HG02678 (cell line): ENCODE data around the gene ZNF462.
"Not testable (repeated sequence)": the region's sequence is repeated elsewhere in the genome, so short reads cannot be mapped to it uniquely, and the experiment has no call there.

Experiments
- ATAC-seq: cut with Tn5 transposase; IDR thresholded peaks from one replicate; pipeline ENCODE4 v1.9.1; 2021; ENCODE audit warnings: mild to moderate bottlenecking, moderate library complexity; ENCODE audit not compliant: unreplicated experiment

ZNF462 gene

GRCh38 chr9:106885451-106885850 is 22.5 kb downstream of the ZNF462 start:
- ATAC-seq: no peak

DNA sequence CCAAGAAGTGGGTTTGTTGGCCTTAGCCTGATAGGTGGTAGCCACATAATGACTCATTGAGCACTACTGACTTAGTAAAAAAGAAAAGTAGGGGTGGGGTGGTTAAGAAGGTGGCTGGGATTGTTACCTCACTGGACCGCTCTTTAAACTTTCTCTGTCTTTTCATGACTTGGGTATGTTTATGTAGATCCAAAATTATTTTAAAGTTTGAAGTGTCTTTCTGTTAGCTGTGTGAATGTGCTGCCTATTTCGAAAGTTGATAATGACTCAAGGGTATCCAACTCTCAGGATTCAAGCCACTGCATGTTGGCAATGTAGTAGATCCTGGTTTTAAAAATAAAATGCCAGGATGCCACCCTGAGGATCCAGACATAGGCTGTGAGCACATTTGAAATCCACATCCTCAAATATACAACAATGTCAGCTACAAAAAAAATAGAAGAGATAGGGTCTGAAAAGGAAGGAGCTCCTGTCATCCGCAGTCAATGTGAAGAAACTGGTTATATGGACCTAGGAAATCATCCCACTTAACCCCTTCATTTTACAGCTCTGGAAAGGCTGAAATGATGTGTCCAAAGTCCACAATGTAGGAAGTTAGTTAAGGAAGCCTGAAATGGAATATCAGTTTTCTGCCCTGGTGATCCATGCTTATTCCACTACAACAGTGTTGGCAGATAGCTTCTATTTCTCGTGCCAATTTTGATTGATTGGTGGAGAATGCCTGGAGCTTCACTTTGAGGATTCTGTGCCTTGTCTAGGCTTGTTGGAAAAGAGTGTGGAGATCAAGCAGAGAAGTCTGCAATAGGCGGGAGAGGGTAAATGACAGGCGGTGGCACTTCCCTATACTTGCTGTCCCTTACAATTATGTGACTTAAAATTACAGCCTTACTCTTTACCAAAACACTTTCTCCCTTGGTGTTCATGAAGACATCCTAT is 23.4 kb downstream of the ZNF462 start:
- ATAC-seq: no peak

- no peak for ATAC-seq
Measured at GRCh38 chr9:106887066-106887465, 24.1 kb downstream of the ZNF462 start.

GRCh38 chr9:106889061-106889590 is 26.2 kb downstream of the ZNF462 start:
- ATAC-seq: no peak

DNA sequence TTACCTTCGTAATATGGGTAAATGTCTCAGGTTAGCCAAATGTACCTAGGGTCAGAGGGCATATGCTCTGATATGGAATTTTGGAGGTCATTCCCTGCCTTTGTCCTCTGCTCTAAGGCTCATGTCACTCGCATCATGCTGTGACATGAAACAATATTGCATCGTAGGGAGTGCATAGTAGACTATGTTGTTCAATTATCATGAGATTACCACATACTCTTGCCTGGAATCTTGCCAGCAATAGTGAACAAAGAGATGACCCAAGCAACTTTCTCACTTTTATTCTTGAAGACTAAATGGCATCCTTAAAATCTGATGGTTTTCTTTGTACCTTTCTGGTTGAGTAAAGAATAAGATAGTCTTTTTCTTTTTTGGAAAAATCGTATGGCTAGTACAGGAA is 27.6 kb downstream of the ZNF462 start:
- ATAC-seq: no peak

DNA sequence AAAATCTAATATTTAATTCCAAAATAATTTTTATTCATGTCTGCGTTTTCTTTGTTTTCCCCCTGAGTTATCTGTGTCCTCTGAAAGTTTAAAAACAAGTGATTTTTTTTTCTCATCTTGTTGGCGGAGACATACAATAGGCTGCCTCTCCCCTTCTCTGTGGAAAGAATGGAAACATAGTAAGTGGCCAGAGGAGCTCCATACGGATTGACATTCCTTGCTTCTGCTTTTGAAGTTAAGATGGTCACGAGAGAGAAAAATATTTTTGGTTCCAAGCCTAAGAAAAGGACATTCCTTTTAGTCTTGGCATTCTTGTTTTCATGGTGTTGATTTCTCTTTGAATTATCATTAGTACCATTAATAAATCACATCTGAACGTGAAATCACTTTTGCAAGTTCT is 28.3 kb downstream of the ZNF462 start:
- no peak for ATAC-seq

DNA sequence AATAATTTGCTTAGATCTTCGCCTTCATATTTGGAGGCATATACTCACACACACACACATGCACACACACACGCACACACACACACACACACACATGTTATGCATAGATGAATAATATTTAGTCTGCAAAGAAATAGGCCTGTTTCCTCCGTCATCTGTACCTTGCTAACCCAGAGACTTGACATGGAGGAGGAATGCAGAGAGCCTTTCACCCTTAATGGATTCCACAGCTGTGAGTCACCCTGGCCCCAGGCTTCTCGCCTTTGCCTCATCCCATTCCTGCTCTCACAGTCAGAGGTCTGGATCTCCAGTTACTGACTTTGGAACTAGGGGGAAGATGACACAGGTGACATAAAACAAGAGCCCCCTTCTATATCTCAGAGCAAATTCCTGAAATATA is 29.7 kb downstream of the ZNF462 start:
- ATAC-seq: no peak

GRCh38 chr9:106893088-106893487 is 30.1 kb downstream of the ZNF462 start:
- ATAC-seq: no peak

- no peak for ATAC-seq
Measured at GRCh38 chr9:106896695-106897094, 33.7 kb downstream of the ZNF462 start.

GRCh38 chr9:106897236-106897635 is 34.3 kb downstream of the ZNF462 start:
- no peak for ATAC-seq

DNA sequence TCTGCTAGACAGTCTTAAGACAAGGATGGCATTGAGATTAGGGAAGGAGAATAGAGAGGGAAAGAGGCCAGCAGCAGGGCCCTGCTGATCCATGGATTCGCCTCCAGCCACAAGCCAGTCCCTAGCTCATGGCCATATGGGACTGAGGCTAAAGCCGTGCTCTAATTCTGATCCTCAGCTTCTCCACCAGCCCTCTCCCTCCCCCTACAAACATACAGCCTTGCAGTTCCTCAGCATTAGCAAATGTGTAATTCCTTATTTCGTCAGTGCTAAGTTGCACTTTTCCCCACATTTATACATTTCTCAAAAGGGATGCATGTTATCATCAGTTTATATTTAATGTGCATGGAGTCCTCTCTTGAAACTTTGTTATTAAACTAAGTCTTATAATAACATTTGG is 34.8 kb downstream of the ZNF462 start:
- no peak for ATAC-seq

DNA sequence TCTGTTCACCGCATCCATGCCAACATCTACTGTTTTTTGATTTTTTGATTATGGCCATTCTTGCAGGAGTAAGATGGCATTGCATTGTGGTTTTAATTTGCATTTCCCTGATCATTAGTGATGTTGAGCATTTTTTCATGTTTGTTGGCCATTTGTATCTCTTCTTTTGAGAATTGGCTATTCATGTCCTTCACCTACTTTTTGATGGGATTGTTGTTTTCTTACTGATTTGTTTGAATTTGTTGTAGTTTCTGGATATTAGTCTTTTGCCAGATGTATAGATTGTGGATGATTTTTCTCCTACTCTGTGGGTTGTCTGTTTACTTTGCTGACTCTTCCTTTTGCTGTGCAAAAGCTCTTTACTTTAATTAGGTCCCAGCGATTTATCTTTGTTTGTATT is 37.6 kb downstream of the ZNF462 start:
- not testable (repeated sequence) for ATAC-seq

- no peak for ATAC-seq
Measured at GRCh38 chr9:106906129-106906528, 43.2 kb downstream of the ZNF462 start.

- ATAC-seq: no peak
Measured at GRCh38 chr9:106911951-106912350, 49.0 kb downstream of the ZNF462 start.

- ATAC-seq: no peak
Measured at GRCh38 chr9:106913276-106913675, 50.3 kb downstream of the ZNF462 start.

DNA sequence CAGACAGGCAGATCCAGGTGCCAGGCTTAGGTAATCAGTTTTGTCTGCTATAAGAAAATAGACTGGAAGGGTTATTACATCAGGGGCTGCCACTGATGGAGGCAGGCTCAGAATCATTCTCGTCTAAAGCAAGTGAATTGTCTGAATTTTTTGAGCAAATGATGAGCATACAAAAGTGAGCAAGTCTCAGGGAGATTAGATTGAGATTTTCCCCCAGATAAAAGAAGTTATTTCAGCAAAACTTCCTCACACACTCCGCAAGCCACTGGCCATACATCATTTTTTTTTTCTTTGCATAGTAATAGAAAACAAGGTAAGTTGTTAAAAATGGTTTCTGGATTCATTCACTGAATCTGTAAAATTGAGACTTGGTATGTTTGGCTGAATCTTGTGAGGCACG is 52.9 kb downstream of the ZNF462 start:
- ATAC-seq: no peak

- ATAC-seq: no peak
Measured at GRCh38 chr9:106916466-106917235, 53.7 kb downstream of the ZNF462 start.

- ATAC-seq: no peak
Measured at GRCh38 chr9:106918825-106919509, 56.0 kb downstream of the ZNF462 start.

DNA sequence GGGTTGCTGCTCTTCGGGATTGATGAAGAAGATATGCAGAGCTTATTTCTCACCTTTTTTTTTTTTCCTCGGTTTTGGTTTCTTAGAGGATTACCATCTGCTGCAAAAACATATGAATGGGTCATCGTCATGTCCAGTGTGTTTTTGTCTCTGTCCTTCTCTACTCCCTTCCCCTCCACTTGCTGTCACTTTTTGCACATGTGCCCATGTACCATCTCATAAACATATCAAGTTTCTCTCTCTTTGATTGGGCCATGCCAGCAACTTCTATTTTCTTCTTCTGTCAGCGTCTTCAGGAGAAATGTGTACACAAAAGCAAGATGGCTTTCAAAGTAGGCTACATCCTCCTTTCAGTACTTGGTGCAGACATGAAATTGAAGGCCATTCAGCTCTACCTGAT is 57.1 kb downstream of the ZNF462 start:
- no peak for ATAC-seq

DNA sequence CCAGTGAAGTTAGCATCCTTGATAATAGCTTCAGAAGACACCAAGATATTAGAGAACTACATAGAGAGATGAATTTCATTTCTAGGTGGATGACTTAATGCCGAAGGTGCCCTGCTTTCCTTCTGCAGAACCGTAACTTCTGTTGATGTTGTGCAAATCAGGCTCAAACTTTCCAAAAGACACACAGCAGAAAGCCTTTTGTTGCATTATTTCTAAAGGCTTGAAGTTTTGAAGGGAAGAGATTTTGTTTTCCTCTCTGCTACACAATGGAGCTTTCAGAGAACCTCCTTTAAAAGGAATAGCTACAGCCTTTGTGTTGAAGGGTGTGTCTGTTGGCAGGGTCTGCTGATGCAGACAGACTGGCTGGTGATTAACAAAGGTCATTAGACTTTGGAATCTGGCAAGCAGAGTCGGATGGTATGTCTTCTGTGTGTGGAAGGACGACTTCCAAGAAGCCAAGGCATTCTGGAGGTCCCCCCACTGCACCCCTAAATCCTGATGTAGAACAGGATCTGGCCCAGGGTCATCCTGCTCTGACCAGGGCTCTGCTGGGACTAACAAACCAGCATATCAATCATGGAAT is 57.8 kb downstream of the ZNF462 start:
- no peak for ATAC-seq
